ENCODE data around the gene FLAD1.

DNA sequence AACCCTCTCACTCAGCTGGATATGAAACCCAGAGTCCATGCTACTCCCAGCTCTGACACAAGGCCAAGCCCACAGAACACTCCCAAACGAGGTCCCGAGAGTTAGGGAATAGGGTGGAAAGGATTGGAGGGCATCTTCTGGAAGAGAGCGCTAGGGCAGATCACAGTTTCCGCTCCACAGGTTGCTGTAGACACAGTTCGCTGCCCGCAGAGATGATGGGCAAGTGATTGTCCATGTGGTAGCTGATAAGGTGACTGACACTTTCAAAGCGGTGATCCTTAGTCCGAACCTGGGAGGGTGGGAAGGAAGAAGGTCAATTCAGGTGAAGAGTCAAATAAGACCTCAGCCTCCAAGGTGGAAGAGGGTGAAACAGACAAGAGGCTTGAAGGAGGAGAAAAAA lies 19.5 kb upstream of the FLAD1 start:
- no peak for TF ChIP-seq CTCF (IDR thresholded peaks at IDR 0.05)
- no peak for TF ChIP-seq POLR2A (IDR thresholded peaks at IDR 0.05)
